GM19463 (cell line): ENCODE measurements around the gene UPK1A.
"Not testable (repeated sequence)": the region's sequence is repeated elsewhere in the genome, so short reads cannot be mapped to it uniquely, and the experiment has no call there.

ENCODE experiments used
- ATAC-seq: cut with Tn5 transposase; IDR thresholded peaks from one replicate; pipeline ENCODE4 v1.9.1; 2021; ENCODE audit warnings: mild to moderate bottlenecking, moderate library complexity; ENCODE audit not compliant: unreplicated experiment

UPK1A gene

DNA sequence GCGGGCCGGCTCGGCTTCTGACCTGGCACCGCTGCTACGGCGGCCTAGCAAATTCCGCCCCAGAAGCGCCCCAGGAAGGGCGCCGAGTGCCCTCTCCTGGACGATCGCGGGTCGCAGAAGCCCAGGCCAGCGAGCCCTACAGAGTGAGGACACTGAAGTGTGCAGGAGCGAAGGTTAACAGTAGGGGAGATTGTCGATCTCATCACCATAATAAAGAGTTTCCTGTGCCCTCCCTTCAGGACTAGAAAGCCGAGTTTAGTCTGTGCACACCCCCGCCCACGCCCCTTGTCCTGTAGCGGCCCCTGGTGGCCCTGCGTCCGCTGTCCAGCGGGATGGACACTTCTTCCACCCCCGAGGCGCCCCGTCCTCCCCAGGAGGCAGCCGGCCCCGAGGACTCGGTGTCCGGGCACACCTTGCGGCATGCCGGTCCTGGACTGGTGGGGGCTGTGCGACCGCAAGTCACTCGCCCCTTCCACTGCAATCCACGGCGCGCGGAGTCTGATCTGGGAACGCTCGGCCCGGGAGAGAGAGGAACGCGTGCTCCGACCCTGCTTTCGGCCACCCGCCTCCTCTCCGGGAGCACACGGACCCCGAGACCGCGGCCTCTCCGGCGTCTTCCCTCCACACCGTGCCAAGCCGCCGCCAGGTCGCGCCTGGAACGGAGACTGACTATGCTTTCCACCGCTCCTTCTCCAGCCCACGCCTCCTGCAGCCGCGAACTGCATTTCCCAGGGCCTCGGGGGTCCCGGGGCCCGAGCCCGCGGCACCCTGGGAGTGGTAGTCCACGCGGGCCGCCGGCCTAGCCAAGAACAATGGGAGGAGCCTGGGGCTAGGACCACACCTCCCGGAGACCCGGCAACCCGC is 50.7 kb downstream of the UPK1A start:
- ATAC-seq: peak; percentile 56

DNA sequence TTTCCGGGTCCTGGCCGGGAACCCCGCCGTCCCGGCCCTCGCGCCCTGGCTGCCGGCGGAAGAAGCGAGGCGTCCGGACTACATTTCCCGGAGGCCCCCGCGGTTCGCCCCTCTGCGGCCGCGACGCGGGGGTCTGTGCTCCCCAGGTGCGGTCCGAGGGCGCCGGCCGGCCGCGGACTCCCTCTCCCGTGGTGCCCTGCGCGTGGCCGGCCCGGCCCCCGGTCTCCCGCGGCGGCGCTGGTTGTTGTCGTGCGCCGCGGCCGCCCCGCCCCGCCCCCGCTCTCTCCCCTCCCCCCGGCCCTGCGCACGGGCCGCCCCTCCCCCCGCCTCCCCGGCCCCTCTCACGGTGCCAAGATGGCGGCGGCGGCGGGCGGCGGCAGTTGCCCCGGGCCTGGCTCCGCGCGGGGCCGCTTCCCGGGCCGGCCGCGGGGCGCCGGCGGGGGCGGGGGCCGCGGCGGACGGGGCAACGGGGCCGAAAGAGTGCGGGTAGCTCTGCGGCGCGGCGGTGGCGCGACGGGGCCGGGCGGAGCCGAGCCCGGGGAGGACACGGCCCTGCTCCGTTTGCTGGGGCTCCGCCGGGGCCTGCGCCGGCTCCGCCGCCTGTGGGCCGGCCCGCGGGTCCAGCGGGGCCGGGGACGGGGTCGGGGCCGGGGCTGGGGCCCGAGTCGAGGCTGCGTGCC is 51.5 kb downstream of the UPK1A start, which contains the start of gene KMT2B:
Gene KMT2B, plus strand, starts transcription at position 339 of the 680 bp plus-strand sequence. Its CDS starts 16 bp downstream, at position 355.
- ATAC-seq: no peak

DNA sequence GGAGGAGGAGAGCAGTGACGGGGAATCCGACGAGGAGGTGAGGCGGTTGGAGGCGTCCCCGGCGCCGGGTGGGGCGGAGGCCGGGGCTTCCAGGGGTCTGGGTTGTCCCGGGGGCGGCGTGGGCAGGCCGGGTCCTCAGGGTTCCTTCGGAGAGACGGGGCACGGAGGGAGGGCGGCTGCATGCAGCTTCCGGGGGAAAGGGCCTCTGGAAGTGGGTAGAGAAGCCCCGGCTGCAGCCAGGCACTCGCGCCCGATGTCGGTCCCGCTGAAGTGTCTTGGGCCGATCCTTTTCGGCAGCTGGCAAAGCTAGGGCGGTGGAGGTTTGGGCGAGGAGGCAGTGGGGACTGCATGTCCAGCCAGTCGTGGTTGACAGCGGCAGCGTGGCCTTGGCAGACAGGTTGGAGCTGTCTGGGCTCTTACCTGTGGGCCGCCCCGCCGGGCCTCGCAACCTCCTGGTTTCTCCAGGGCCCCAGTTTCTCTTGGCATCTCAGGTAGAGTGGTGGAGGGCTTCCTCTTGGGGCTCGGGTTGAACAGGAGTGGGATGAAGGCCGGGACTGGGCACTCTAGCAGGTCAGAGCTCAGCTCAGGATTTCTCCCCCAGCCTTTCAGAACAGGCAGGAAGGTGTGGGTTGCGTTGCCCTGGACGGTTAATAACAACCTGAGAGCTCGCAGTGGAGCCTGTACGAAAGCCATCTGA is 52.2 kb downstream of the UPK1A start:
- no peak for ATAC-seq

DNA sequence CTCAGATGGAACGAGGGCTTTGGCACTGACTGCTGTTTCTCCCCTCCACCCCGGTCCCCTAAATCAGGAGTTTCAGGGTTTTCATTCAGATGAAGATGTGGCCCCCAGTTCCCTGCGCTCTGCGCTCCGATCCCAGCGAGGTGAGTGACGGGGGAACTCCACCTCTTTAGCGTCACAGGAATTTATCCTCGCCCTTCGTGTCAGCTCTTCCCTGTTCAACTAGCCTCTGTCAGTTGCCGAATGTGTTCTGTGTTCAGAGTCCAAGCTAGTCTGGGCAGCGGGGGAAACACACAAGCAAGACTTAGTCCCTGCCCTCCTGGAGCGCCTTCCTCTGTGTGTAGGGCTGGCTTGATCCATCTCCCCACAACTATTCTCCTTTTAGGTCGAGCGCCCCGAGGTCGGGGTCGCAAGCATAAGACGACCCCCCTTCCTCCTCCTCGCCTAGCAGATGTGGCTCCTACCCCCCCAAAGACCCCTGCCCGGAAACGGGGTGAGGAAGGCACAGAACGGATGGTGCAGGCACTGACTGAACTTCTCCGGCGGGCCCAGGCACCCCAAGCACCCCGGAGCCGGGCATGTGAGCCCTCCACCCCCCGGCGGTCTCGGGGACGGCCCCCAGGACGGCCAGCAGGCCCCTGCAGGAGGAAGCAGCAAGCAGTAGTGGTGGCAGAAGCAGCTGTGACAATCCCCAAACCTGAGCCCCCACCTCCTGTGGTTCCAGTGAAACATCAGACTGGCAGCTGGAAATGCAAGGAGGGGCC is 53.3 kb downstream of the UPK1A start:
- no peak for ATAC-seq

DNA sequence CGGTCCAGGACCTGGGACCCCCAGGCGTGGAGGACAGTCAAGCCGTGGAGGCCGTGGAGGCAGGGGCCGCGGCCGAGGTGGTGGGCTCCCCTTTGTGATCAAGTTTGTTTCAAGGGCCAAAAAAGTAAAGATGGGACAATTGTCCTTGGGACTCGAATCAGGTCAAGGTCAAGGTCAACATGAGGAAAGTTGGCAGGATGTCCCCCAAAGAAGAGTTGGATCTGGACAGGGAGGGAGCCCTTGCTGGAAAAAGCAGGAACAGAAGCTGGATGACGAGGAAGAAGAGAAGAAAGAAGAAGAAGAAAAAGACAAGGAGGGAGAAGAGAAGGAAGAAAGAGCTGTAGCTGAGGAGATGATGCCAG is 53.8 kb downstream of the UPK1A start:
- no peak for ATAC-seq

DNA sequence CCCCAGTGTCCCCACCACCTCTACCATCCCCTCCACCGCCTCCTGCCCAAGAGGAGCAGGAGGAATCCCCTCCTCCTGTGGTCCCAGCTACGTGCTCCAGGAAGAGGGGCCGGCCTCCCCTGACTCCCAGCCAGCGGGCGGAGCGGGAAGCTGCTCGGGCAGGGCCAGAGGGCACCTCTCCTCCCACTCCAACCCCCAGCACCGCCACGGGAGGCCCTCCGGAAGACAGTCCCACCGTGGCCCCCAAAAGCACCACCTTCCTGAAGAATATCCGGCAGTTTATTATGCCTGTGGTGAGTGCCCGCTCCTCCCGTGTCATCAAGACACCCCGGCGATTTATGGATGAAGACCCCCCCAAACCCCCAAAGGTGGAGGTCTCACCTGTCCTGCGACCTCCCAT is 54.3 kb downstream of the UPK1A start:
- no peak for ATAC-seq

DNA sequence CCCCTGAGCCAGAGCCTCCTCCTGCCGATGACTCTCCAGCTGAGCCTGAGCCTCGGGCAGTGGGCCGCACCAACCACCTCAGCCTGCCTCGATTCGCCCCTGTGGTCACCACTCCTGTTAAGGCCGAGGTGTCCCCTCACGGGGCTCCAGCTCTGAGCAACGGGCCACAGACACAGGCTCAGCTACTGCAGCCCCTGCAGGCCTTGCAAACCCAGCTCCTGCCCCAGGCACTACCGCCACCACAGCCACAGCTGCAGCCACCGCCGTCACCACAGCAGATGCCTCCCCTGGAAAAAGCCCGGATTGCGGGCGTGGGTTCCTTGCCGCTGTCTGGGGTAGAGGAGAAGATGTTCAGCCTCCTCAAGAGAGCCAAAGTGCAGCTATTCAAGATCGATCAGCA is 55.1 kb downstream of the UPK1A start:
- ATAC-seq: no peak

DNA sequence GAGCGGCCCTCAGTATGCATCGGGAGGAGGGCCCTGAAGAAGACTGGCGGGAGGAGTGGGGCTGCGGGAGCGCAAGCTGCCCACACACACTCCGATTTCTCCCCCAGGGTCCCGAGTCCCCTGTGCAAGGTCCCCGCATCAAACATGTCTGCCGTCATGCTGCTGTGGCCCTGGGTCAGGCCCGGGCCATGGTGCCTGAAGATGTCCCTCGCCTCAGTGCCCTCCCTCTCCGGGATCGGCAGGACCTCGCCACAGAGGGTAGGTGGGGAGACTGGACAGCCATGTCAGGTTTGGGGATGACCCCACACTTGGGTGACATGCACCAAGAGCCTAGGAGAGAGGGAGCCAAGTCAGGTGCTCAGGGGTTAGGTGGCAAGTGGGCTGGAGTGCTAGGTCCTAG is 56.1 kb downstream of the UPK1A start:
- ATAC-seq: no peak

DNA sequence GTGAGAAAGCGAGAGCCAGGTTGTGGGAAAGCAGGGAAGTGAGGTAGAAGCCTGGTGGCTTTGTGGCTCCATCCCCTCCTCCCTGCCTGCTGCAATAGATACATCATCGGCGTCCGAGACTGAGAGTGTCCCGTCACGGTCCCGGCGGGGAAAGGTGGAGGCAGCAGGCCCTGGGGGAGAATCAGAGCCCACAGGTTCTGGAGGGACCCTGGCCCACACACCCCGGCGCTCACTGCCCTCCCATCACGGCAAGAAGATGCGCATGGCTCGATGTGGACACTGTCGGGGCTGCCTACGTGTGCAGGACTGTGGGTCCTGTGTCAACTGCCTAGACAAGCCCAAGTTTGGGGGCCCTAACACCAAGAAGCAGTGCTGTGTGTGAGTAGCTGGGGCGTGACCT is 56.6 kb downstream of the UPK1A start:
- ATAC-seq: no peak

DNA sequence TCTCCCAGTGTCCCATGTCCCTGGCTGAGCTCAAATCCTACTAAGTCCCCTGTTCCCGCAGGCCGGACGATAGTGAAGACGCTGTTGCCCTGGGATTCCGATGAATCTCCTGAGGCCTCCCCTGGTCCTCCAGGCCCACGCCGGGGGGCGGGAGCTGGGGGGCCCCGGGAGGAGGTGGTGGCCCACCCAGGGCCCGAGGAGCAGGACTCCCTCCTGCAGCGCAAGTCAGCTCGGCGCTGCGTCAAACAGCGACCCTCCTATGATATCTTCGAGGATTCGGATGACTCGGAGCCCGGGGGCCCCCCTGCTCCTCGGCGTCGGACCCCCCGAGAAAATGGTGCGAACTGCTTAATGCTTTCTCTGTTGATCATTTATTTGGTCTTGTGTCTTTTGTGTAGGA is 57.4 kb downstream of the UPK1A start:
- ATAC-seq: no peak

DNA sequence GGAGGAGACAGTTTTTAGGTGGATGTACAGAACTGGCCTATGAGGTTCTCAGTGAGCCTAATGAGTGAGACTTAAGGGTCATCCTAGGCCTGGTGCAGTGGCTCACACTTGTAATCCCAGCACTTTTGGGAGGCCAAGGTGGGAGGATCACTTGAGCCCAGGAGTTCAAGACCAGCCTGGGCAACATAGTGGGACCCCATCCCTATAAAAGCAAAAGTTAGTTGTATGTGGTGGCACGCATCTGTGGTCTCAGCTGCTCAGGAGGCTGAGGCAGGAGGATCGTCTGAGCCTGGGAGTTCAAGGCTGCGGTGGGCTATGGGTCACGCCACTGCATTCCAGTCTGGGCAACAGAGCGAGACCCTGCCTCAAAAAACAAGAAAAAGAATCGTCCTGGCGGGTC is 57.8 kb downstream of the UPK1A start:
- ATAC-seq: not testable (repeated sequence)

DNA sequence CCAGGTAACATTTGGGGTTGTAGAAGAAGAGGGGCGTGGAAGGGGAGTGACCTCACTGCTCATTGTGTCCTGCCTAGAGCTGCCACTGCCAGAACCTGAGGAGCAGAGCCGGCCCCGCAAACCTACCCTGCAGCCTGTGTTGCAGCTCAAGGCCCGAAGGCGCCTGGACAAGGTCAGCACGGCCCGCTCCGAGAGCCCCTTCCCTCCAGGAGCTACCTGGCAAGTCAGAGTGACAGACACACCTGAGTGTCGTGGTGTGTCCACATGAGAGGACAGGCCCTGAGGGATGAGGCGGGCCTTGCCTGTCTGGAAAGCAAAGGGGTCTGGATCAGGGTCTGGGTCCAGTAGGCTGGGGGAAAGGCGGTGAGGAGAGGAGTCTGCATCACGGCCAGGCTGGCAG is 58.2 kb downstream of the UPK1A start:
- no peak for ATAC-seq

DNA sequence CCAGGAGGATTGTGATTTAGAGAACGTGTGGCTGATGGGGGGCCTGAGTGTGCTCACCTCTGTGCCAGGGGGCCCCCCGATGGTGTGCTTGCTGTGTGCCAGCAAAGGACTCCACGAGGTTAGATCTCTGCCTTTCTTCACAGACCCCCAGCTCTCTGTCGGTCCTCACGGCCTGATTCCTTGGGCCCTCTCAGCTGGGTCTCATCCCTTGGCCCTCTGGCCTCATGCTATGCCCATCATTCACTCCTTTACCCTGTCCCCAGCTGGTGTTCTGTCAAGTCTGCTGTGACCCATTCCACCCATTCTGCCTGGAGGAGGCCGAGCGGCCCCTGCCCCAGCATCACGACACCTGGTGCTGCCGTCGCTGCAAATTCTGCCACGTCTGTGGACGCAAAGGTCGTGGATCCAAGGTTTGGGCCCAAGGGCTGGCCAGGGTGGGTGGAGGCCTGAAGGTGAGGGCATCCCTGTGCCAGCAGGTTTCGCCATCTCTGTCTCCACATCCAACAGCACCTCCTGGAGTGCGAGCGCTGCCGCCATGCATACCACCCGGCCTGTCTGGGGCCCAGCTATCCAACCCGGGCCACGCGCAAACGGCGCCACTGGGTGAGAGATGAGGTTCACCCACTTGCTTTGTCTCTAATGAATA is 59.0 kb downstream of the UPK1A start:
- no peak for ATAC-seq

DNA sequence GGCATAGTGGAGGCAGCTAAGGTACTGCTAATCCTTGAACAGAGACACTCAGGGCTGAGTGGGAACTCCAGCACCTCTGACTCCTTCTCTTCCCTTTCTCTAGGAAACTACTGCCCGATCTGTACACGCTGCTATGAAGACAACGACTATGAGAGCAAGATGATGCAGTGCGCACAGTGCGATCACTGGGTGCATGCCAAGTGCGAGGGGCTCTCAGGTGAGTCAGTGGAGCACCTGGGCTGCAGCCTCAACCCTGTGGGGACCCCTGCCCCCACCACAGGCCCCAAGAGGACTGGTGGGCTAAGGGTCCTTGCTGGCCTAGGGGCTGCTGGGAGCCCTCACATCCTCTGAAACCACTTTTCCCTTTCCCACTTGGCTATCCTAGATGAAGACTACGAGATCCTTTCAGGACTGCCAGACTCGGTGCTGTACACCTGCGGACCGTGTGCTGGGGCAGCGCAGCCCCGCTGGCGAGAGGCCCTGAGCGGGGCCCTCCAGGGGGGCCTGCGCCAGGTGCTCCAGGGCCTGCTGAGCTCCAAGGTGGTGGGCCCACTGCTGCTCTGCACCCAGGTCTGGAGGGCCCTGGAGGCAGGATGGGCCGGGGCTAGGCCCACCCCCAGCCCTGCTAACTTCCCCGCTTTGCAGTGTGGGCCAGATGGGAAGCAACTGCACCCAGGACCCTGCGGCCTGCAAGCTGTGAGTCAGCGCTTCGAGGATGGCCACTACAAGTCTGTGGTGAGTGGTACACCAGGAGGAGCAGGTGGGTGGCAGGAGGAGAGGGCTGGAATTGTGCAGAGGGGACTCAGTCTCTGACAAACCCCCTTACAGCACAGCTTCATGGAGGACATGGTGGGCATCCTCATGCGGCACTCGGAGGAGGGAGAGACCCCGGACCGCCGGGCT is 61.0 kb downstream of the UPK1A start:
- ATAC-seq: no peak
